ENCODE data around the gene SLC25A39. TPM values are rescaled to one million over a fixed set of nuclear protein-coding genes. Genes with fewer than 3 reads are reported as not detected.

The SLC25A39 gene
- total and polyA plus RNA-seq, 2 of the 13 experiments (the other 11 are each of a cell fraction or from before 2014, with no cell fraction given): 144 to 151 TPM

DNA sequence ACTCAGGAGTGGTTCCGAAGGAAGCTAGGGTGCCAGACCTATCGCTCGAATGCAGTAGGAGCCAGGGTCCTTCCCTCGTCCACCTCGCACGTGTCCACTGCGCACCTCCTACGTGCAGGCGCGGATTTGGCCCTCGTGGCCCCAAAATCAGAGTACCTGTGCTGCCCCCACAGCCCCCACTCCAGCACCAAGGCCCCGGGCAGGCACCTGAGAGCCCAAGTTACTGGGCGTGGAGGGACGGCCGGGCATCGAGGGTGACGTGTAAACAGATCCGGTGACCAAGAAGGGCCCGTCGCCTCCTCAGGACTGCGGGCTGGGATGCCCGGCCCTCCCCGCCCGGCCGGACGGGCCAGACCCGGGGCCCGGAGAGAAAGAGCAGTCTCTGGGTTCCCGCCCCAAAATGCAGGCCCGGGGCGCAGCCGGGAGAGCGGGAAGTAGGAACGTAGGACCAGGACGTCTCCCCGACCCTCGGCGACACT lies 492 bp downstream of the SLC25A39 start (continued):
- TF ChIP-seq ZNF432 (CRISPR knock-in tag; IDR thresholded peaks at IDR 0.05; ENCODE audit: borderline replicate concordance): no peak
- TF ChIP-seq, protein P1, sequence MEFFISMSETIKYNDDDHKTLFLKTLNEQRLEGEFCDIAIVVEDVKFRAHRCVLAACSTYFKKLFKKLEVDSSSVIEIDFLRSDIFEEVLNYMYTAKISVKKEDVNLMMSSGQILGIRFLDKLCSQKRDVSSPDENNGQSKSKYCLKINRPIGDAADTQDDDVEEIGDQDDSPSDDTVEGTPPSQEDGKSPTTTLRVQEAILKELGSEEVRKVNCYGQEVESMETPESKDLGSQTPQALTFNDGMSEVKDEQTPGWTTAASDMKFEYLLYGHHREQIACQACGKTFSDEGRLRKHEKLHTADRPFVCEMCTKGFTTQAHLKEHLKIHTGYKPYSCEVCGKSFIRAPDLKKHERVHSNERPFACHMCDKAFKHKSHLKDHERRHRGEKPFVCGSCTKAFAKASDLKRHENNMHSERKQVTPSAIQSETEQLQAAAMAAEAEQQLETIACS (CRISPR knock-in tag; IDR thresholded peaks at IDR 0.05): no peak
- no peak for TF ChIP-seq ZNF354B (CRISPR knock-in tag; IDR thresholded peaks at IDR 0.05)
- TF ChIP-seq, protein P2, sequence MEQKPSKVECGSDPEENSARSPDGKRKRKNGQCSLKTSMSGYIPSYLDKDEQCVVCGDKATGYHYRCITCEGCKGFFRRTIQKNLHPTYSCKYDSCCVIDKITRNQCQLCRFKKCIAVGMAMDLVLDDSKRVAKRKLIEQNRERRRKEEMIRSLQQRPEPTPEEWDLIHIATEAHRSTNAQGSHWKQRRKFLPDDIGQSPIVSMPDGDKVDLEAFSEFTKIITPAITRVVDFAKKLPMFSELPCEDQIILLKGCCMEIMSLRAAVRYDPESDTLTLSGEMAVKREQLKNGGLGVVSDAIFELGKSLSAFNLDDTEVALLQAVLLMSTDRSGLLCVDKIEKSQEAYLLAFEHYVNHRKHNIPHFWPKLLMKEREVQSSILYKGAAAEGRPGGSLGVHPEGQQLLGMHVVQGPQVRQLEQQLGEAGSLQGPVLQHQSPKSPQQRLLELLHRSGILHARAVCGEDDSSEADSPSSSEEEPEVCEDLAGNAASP (CRISPR knock-in tag; IDR thresholded peaks at IDR 0.05; ENCODE audit: borderline replicate concordance): no peak
- no peak for TF ChIP-seq ZNF749 (CRISPR knock-in tag; IDR thresholded peaks at IDR 0.05; ENCODE audit: borderline replicate concordance)
- TF ChIP-seq RBM39 (IDR thresholded peaks at IDR 0.05; ENCODE audit: low read depth, low read length, poor library complexity, severe bottlenecking): no peak
- TF ChIP-seq NFYB (CRISPR knock-in tag; IDR thresholded peaks at IDR 0.05): no peak
- TF ChIP-seq ZNF292 (CRISPR knock-in tag; IDR thresholded peaks at IDR 0.05; ENCODE audit: borderline replicate concordance, low read depth): 0 out of 2 replicates have a peak, but pooled peaks have one; percentile 38
- no peak for TF ChIP-seq FOXK1 (CRISPR knock-in tag; IDR thresholded peaks at IDR 0.05; ENCODE audit: borderline replicate concordance, low read depth)
- no peak for TF ChIP-seq TCF12 (IDR thresholded peaks at IDR 0.05)
- peak; percentile 33; the same call in 1 of the 2 replicates for TF ChIP-seq TCF12 (CRISPR knock-in tag; IDR thresholded peaks at IDR 0.05)
- TF ChIP-seq, protein P3, sequence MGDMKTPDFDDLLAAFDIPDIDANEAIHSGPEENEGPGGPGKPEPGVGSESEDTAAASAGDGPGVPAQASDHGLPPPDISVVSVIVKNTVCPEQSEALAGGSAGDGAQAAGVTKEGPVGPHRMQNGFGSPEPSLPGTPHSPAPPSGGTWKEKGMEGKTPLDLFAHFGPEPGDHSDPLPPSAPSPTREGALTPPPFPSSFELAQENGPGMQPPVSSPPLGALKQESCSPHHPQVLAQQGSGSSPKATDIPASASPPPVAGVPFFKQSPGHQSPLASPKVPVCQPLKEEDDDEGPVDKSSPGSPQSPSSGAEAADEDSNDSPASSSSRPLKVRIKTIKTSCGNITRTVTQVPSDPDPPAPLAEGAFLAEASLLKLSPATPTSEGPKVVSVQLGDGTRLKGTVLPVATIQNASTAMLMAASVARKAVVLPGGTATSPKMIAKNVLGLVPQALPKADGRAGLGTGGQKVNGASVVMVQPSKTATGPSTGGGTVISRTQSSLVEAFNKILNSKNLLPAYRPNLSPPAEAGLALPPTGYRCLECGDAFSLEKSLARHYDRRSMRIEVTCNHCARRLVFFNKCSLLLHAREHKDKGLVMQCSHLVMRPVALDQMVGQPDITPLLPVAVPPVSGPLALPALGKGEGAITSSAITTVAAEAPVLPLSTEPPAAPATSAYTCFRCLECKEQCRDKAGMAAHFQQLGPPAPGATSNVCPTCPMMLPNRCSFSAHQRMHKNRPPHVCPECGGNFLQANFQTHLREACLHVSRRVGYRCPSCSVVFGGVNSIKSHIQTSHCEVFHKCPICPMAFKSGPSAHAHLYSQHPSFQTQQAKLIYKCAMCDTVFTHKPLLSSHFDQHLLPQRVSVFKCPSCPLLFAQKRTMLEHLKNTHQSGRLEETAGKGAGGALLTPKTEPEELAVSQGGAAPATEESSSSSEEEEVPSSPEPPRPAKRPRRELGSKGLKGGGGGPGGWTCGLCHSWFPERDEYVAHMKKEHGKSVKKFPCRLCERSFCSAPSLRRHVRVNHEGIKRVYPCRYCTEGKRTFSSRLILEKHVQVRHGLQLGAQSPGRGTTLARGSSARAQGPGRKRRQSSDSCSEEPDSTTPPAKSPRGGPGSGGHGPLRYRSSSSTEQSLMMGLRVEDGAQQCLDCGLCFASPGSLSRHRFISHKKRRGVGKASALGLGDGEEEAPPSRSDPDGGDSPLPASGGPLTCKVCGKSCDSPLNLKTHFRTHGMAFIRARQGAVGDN (CRISPR knock-in tag; IDR thresholded peaks at IDR 0.05): peak; percentile 93
- no peak for TF ChIP-seq ZFP36 (IDR thresholded peaks at IDR 0.05; ENCODE audit: borderline replicate concordance, low read depth, low read length, partially characterized antibody)
- TF ChIP-seq HNRNPUL1 (IDR thresholded peaks at IDR 0.05; ENCODE audit: low read depth, low read length): no peak
- TF ChIP-seq SRF (IDR thresholded peaks at IDR 0.05; ENCODE audit: low read depth, low read length): no peak
- peak; percentile 56; the same call in 1 of the 2 replicates for TF ChIP-seq YEATS2 (CRISPR knock-in tag; IDR thresholded peaks at IDR 0.05; ENCODE audit: borderline replicate concordance)
- no peak for TF ChIP-seq SMARCC2 (IDR thresholded peaks at IDR 0.05)
- TF ChIP-seq ATRX (CRISPR knock-in tag; IDR thresholded peaks at IDR 0.05; ENCODE audit: borderline replicate concordance): no peak
- no peak for TF ChIP-seq ZNF879 (CRISPR knock-in tag; IDR thresholded peaks at IDR 0.05)
- no peak for TF ChIP-seq ZFP62 (CRISPR knock-in tag; IDR thresholded peaks at IDR 0.05)
- TF ChIP-seq HNF4G (IDR thresholded peaks at IDR 0.05; ENCODE audit: borderline replicate concordance, low read depth, low read length): no peak
- no peak; the same call in 1 of the 2 replicates for TF ChIP-seq HNF4G (CRISPR knock-in tag; IDR thresholded peaks at IDR 0.05; ENCODE audit: borderline replicate concordance, low read depth)
- no peak for TF ChIP-seq ZFP36L2 (CRISPR knock-in tag; IDR thresholded peaks at IDR 0.05)
- TF ChIP-seq ZNF629 (CRISPR knock-in tag; conservative IDR thresholded peaks at IDR 0.05): no peak
- peak; percentile 14; the same call in 1 of the 2 replicates for TF ChIP-seq MXD4 (CRISPR knock-in tag; IDR thresholded peaks at IDR 0.05)
